Upper lobe of left lung (tissue), 6 donors: ENCODE results near the gene MOB3B. TPM values are rescaled to one million over a fixed set of nuclear protein-coding genes. Genes with fewer than 3 reads are reported as not detected.

Source experiments
- ATAC-seq, 2 donors: fragments of 200-7000 bp; cut with Tn5 transposase; one replicate each; pipeline ENCODE4 v1.9.1; 2022; ENCODE audit warnings: mild to moderate bottlenecking in 2 of 2, moderate library complexity in 2 of 2; ENCODE audit not compliant: low FRiP score in 2 of 2
- DNase-seq, 2 donors: peaks; one replicate each; pipeline ENCODE4 v3.0.0-alpha.2; 2019 to 2020
- H3K27ac ChIP-seq, 4 donors: fragments of 200-600 bp; sonication (generic); one replicate each; pipeline ENCODE4 v1.5.1; 2016 to 2019
- H3K27me3 ChIP-seq, 4 donors: fragments of 200-600 bp; sonication (generic); one replicate each; pipeline ENCODE4 v1.5.1; 2017 to 2019
- H3K36me3 ChIP-seq, 4 donors: fragments of 200-600 bp; sonication (generic); one replicate each; pipeline ENCODE4 v1.5.1; 2016 to 2019
- H3K4me1 ChIP-seq, 4 donors: fragments of 200-600 bp; sonication (generic); one replicate each; pipeline ENCODE4 v1.5.1; 2018 to 2019
- H3K4me3 ChIP-seq, 4 donors: fragments of 200-600 bp; sonication (generic); one replicate each; pipeline ENCODE4 v1.5.1; 2017 to 2019; ENCODE audit warnings: mild to moderate bottlenecking in 2 of 4, moderate library complexity in 1 of 4
- H3K9me3 ChIP-seq, 4 donors: fragments of 200-600 bp; sonication (generic); one replicate each; pipeline ENCODE4 v1.5.1; 2018 to 2019
- CTCF ChIP-seq, 6 experiments: fragments of 450-650 bp in 4 of 6; fragments of 200-600 bp in 2 of 6; sonication (generic) in 2 of 6; IDR thresholded peaks; one replicate each; pipeline ENCODE4 v1.5.1; 2016 to 2019; ENCODE audit warnings: antibody characterized with exemption in 6 of 6
- EP300 ChIP-seq, 4 donors: sonication (generic); formaldehyde crosslinking; IDR thresholded peaks; one replicate each; pipeline ENCODE4 v1.5.1; 2017; ENCODE audit warnings: antibody characterized with exemption in 4 of 4, control low read depth in 2 of 4
- POLR2A ChIP-seq, 4 donors: fragments of 450-650 bp; IDR thresholded peaks; one replicate each; pipeline ENCODE4 v1.5.1; 2016 to 2017; ENCODE audit warnings: antibody characterized with exemption in 4 of 4, mild to moderate bottlenecking in 2 of 4
- POLR2AphosphoS5 ChIP-seq, 2 donors: sonication (generic); formaldehyde crosslinking; IDR thresholded peaks; one replicate each; pipeline ENCODE4 v1.5.1; 2017; ENCODE audit warnings: antibody characterized with exemption in 2 of 2
- WGBS, 2 donors: methylation state at CpG; one replicate each; pipeline ENCODE4 v1.1.5; 2017 to 2018; 5-methylcytosine and 5-hydroxymethylcytosine counted together
- total RNA-seq, 6 donors: library from RNA; depleted of rRNA in 4 of 6; stranded (reverse); fragments of >200 nt in 4 of 6; gene quantifications; one replicate each; pipeline versions ENCODE4 v1.1.0 to v1.2.1, GENCODE V29; 2016 to 2021
- donor health status: DM: no; HTN: no; CAD: no; lungs with moderate emphysema.
- donor health status: DM: no; HTN: yes; CAD: no; lungs with severe emphysema.

Gene MOB3B
- total RNA-seq, 6 donors from 2014 or later: 4.2 to 20.7 (median 8.3) TPM

- 66 to 91% methylated on average over 2 to 4 of the region's 4 CpGs for WGBS, 2 donors
- H3K4me3 ChIP-seq: no peak overlapping the region
- no peaks in the 10 kb centered on the region for H3K9me3 ChIP-seq
- no peak for TF ChIP-seq POLR2AphosphoS5 (IDR thresholded peaks at IDR 0.05)
- TF ChIP-seq POLR2A (IDR thresholded peaks at IDR 0.05): no peak
- no peak for TF ChIP-seq CTCF (IDR thresholded peaks at IDR 0.05)
- no peak for TF ChIP-seq EP300 (IDR thresholded peaks at IDR 0.05)
- no peak overlapping the region for H3K27ac ChIP-seq
- DNase-seq (no peak), ATAC-seq (no peak)
- no peaks in the 10 kb centered on the region for H3K36me3 ChIP-seq
- no peaks in the 10 kb centered on the region for H3K27me3 ChIP-seq
- no peaks in the 10 kb centered on the region for H3K4me1 ChIP-seq
These were observed 220.8 kb downstream of the MOB3B start for GRCh38 chr9:27308691-27309390.

- ATAC-seq (no peak), DNase-seq (no peak)
- no peak for TF ChIP-seq POLR2A (IDR thresholded peaks at IDR 0.05)
- TF ChIP-seq POLR2AphosphoS5 (IDR thresholded peaks at IDR 0.05): no peak
- no peak for TF ChIP-seq CTCF (IDR thresholded peaks at IDR 0.05)
- TF ChIP-seq EP300 (IDR thresholded peaks at IDR 0.05): no peak
- H3K4me1 ChIP-seq: no peaks in the 10 kb centered on the region
- H3K27ac ChIP-seq: no peak overlapping the region
- H3K36me3 ChIP-seq: no peaks in the 10 kb centered on the region
- H3K4me3 ChIP-seq: no peak overlapping the region
- no peaks in the 10 kb centered on the region for H3K27me3 ChIP-seq
- no peaks in the 10 kb centered on the region for H3K9me3 ChIP-seq
- 89 to 95% methylated on average over 1 of the region's 1 CpG for WGBS, 2 donors
These were observed 225.1 kb downstream of the MOB3B start for GRCh38 chr9:27304521-27304920.

- WGBS, 2 donors: 58 to 75% methylated on average over 5 to 6 of the region's 6 CpGs
- no peak overlapping the region for H3K27ac ChIP-seq
- DNase-seq: no peak
- no peak overlapping the region for H3K4me3 ChIP-seq
- no peaks in the 10 kb centered on the region for H3K9me3 ChIP-seq
- TF ChIP-seq POLR2A (IDR thresholded peaks at IDR 0.05) (no peak), POLR2AphosphoS5 (IDR thresholded peaks at IDR 0.05) (no peak), CTCF (IDR thresholded peaks at IDR 0.05) (no peak), EP300 (IDR thresholded peaks at IDR 0.05) (no peak)
- H3K4me1 ChIP-seq: no peaks in the 10 kb centered on the region
- ATAC-seq: peak in 1 of 2 donors; percentile 58
- H3K27me3 ChIP-seq: no peaks in the 10 kb centered on the region
- no peaks in the 10 kb centered on the region for H3K36me3 ChIP-seq
These were observed 226.4 kb downstream of the MOB3B start for GRCh38 chr9:27303219-27303618.

GRCh38 chr9:27297050-27297449, 232.6 kb downstream of the MOB3B start, which contains the start of gene EQTN:
Gene EQTN (minus strand): TSS chr9:27297150. CDS start chr9:27297055, 95 bp downstream.
- H3K4me1 ChIP-seq: no peaks in the 10 kb centered on the region
- H3K27me3 ChIP-seq: no peaks in the 10 kb centered on the region
- DNase-seq: no peak
- H3K9me3 ChIP-seq: no peaks in the 10 kb centered on the region
- H3K27ac ChIP-seq: no peak within 1 kb of the TSS
- no peak within 1 kb of the TSS for H3K4me3 ChIP-seq
- H3K36me3 ChIP-seq: no peaks in the 10 kb centered on the region
- TF ChIP-seq EP300 (IDR thresholded peaks at IDR 0.05): no peak
- no peak for TF ChIP-seq POLR2A (IDR thresholded peaks at IDR 0.05)
- no peak for TF ChIP-seq POLR2AphosphoS5 (IDR thresholded peaks at IDR 0.05)
- TF ChIP-seq CTCF (IDR thresholded peaks at IDR 0.05): no peak
- 70 to 80% methylated on average over 7 of the region's 7 CpGs for WGBS, 2 donors
- ATAC-seq: no peak

- no peak for TF ChIP-seq POLR2AphosphoS5 (IDR thresholded peaks at IDR 0.05)
- TF ChIP-seq EP300 (IDR thresholded peaks at IDR 0.05): no peak
- TF ChIP-seq CTCF (IDR thresholded peaks at IDR 0.05): no peak
- no peak for TF ChIP-seq POLR2A (IDR thresholded peaks at IDR 0.05)
- no peaks in the 10 kb centered on the region for H3K9me3 ChIP-seq
- DNase-seq (no peak), ATAC-seq (no peak)
- H3K27ac ChIP-seq: no peak overlapping the region
- no peaks in the 10 kb centered on the region for H3K27me3 ChIP-seq
- H3K4me1 ChIP-seq: no peaks in the 10 kb centered on the region
- H3K36me3 ChIP-seq: no peaks in the 10 kb centered on the region
- no peak overlapping the region for H3K4me3 ChIP-seq
- 67 to 82% methylated on average over 2 of the region's 2 CpGs for WGBS, 2 donors
These were observed 235.6 kb downstream of the MOB3B start for GRCh38 chr9:27293996-27294395.
